ENCODE results near the gene ZSCAN10.

DNA sequence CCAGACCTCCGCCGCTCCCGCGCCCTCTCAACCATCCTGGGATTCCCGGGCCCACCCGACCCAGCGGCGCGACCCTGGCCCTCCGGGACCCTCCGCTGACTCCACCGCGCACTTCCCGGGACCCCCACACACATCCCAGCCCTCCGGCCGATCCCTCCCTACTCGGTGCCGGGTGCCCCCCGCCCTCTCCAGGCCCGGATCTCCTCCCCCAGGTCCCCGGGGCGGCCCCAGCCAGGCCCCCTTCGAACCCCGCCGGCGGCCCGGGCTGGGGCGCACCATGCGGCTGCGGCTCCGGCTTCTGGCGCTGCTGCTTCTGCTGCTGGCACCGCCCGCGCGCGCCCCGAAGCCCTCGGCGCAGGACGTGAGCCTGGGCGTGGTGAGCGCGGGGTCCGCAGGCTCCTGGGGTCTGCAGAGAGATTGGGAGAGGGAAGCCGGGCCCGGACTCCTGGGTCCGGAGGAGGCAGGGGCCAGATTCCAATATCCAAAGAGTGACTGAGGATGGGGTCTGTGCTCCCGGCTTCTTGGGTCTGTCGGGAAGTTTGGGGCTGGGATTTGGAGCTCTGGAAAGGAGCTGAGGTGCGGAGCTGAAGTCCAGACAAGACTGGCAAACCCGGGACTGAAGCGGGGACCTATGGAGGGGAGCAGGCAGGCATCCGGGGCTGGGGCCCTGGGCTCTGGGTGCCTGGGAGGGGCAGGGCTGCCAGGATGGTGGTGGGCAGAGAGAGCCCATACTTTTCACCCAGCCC, 52.3 kb downstream of the ZSCAN10 start:
- TF ChIP-seq, protein P1, sequence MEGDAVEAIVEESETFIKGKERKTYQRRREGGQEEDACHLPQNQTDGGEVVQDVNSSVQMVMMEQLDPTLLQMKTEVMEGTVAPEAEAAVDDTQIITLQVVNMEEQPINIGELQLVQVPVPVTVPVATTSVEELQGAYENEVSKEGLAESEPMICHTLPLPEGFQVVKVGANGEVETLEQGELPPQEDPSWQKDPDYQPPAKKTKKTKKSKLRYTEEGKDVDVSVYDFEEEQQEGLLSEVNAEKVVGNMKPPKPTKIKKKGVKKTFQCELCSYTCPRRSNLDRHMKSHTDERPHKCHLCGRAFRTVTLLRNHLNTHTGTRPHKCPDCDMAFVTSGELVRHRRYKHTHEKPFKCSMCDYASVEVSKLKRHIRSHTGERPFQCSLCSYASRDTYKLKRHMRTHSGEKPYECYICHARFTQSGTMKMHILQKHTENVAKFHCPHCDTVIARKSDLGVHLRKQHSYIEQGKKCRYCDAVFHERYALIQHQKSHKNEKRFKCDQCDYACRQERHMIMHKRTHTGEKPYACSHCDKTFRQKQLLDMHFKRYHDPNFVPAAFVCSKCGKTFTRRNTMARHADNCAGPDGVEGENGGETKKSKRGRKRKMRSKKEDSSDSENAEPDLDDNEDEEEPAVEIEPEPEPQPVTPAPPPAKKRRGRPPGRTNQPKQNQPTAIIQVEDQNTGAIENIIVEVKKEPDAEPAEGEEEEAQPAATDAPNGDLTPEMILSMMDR (optimal IDR thresholded peaks at IDR 0.05 in 1 of 3, IDR thresholded peaks at IDR 0.05 in 1 of 3, conservative IDR thresholded peaks at IDR 0.05 in 1 of 3; ENCODE audit: extremely low read depth in 1 of 3, insufficient read depth in 2 of 3, low read length in 3 of 3), result no peak
- TF ChIP-seq EZH2 (IDR thresholded peaks at IDR 0.05; ENCODE audit: low read length), result peak; percentile 88

Measured in keratinocyte (primary cell).